GM15510 (cell line): ENCODE measurements around the gene SPINT3.

ENCODE experiments used
- POLR2A ChIP-seq: IDR thresholded peaks from 3 replicates; pipeline ENCODE4 v1.6.1; 2011; ENCODE audit warnings: borderline replicate concordance; ENCODE audit not compliant: insufficient read length; ENCODE audit errors: extremely low read depth

Gene SPINT3

DNA sequence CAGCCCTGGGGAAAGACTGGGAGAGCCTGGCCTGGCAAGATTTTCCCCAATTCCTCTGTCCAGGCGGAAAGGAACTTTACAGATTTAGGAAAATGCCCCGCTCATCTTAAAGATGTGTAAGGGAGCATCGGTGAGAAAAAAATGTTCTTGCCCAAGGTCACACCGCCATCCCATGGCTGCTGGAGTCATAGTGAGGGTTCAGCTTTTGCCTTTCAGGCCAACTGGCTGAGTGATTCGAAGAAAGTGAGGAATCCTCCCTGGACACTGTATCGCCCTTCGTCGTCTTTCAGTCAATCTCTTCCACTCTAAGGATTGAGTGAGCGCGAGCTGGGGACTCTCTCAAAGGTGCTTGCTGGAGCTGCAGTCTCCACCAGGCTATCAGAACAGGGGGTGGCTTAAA, 44.5 kb downstream of the SPINT3 start:
- TF ChIP-seq POLR2A: no peak

- no peak for TF ChIP-seq POLR2A
Measured at GRCh38 chr20:45470262-45470931, 45.0 kb downstream of the SPINT3 start.

DNA sequence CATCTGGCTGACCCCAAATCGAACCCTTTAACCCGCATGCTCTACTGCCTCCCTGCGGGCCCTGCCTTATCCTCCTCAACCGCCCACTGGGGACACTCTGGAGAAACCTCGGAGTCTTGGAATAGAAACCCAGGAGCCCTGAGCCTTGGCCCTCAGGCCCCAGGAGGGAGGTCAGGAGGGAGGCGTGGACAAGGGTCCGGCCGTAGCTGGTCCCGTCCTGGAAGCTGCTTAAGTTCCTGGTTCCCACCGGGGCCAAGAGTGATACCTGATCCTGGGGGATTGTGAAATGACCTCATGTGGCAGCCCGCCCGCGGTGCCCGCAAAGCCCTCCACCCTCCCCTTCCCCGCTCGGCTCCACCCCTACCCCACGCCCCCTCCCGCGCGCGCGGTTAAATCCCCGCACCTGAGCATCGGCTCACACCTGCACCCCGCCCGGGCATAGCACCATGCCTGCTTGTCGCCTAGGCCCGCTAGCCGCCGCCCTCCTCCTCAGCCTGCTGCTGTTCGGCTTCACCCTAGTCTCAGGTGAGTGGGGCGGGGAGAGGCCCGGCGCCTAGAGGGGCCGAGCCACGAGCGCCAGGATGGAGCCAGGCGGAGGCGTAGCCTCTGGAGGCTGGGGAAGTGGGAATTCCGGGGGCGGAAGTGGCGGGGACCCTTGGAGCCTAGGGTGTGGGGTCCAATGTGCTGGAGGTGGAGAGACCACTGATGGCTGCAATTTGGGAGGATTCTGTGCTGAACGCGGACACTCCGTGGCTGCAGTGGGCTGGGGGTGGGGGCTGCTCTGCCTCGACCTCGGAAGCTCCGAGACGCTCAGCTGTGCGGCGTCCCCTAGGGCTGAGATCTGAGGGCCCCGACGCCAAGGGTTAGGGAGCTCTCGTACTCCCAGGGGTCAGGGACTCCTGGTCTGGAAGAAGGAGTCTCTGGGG, 45.8 kb downstream of the SPINT3 start, which contains the start of gene WFDC2:
Gene WFDC2, plus strand, starts transcription at position 418 of the 926 bp plus-strand sequence. Its CDS starts 29 bp downstream, at position 447.
- no peak for TF ChIP-seq POLR2A

DNA sequence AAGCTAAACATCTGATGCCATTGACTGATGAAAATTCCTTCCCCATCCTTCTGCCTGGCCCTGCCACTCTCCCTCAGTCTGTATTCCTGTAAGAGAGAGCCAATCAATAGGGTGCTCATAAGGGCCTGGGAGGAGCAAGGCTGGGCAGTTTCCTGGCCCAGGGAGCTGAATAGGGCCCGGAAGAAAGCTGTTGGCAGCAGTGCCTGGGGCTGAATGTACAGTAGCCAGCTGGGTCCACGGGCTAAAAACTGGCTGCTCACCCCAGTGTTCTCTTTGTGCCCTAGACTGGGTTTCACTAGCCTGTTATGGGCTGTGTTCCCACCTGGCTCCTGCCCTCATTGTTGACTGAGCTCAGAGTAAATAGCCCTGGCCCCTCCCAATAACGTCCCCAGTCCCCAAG, 47.6 kb downstream of the SPINT3 start:
- TF ChIP-seq POLR2A: no peak

- TF ChIP-seq POLR2A: no peak
Measured at GRCh38 chr20:45467172-45467571, 48.2 kb downstream of the SPINT3 start.

- TF ChIP-seq POLR2A: no peak
Measured at GRCh38 chr20:45465491-45466266, 49.7 kb downstream of the SPINT3 start.

GRCh38 chr20:45463709-45464108, 51.7 kb downstream of the SPINT3 start:
- TF ChIP-seq POLR2A: no peak

DNA sequence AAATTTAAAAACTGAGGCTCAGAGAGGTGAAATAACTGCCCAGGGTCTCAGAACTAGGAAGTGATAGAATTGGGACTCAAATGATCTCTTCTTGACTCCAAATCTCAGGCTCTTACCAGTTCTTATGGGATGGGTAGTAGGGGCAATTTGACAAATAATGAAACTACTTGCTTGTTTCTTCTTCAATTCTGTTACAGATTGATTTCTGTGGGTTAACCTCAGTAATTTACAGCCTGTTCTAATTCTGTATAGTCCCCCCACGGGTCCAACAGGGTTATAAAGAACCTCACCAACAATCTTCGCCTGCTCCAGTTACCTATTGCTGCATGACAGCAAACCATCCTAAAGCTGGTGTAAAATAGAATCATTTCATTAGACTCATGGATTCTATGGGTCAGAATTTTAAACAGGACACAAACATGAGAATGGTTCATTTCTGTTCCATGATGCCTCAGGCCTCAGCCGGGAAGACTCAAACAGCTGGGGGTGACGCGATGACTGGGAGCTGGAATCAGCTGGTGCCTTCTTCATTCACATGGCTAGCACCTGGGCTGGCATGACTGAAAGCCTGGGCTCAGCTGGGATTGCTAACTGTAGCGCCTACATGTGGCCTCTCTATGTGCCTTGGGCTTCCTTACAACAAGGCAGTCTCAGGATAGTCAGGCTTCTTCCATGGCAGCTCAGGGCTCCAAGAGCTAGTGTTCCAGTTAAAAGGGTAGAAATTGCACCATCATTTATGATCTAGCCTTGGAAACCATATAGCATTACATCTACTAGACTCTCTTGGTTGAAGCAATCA, 52.5 kb downstream of the SPINT3 start:
- no peak for TF ChIP-seq POLR2A
